Measurements from ENCODE around the gene LPIN1. TPM values are rescaled to one million over a fixed set of nuclear protein-coding genes. Genes with fewer than 3 reads are reported as not detected.

LPIN1 gene
- total RNA-seq, 2 donors from 2014 or later, result 63.0 to 112 TPM

- ATAC-seq, result no peak
These were observed 21.3 kb downstream of the LPIN1 start for GRCh38 chr2:11767779-11768178.

DNA sequence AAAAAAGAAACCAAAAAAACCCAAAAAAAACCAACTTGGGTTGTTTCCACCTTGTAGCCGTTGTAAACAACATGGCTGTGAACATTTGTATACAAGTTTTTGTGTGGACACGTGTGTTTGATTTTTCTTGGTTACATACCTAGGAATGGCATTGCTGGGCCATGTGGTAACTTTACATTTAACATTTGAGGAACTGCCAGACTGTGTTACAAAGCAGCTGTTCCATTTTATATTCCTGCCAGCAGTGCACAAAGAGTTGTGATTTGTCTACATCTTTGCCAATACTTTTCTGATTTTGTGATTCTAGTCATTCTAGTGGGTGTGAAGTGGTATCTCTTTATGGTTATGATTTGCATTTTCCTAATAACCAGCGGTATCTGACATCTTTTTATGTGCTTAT lies 22.5 kb downstream of the LPIN1 start:
- Mint-ChIP-seq H3K9me3 (no peaks in the 10 kb centered on the region), H3K36me3 (peaks cover 28% of the 10 kb centered on the region), H3K4me3 (no peak overlapping the region), H3K27me3 (no peaks in the 10 kb centered on the region), H3K4me1 (ENCODE audit: low read depth in 2 of 2) (peaks cover 21 to 36% of the 10 kb centered on the region in 2 donors), H3K27ac (peak overlapping the region in 1 of 2 donors; percentile 41)
- ATAC-seq (no peak), DNase-seq (ENCODE audit: low spot score) (no peak)

More at GRCh38 chr2:11767779-11768178, 21.3 kb downstream of the LPIN1 start:
- peak overlapping the region in 1 of 2 donors; percentile 32 for H3K27ac Mint-ChIP-seq
- no peaks in the 10 kb centered on the region for H3K9me3 Mint-ChIP-seq
- H3K36me3 Mint-ChIP-seq, result peaks cover 28% of the 10 kb centered on the region
- peaks cover 29 to 39% of the 10 kb centered on the region in 2 donors for H3K4me1 Mint-ChIP-seq (ENCODE audit: low read depth in 2 of 2)
- H3K27me3 Mint-ChIP-seq, result no peaks in the 10 kb centered on the region
- no peak for DNase-seq (ENCODE audit: low spot score)
- H3K4me3 Mint-ChIP-seq, result no peak overlapping the region

DNA sequence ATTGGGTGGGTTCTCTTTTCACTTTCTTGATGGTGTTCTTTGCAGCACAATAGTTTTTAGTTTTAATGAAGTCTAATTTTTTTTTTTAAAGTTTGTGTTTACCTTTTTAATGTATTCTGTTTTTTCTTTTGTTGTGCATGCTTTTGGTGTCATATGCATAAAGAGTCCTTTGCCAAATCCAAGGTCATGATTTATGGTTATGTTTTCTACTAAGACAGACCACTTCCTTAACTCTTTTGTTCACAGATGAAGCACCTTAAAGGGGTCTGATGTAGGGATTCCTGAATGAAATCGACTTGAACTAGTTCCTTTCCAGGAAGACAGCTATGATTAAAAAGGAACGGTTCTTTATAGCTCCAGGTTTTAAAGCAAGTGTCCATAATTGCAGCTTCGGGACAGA lies 23.1 kb downstream of the LPIN1 start:
- H3K36me3 Mint-ChIP-seq, result peaks cover 34% of the 10 kb centered on the region
- DNase-seq (ENCODE audit: low spot score) (no peak), ATAC-seq (no peak)
- peaks cover 26 to 37% of the 10 kb centered on the region in 2 donors for H3K4me1 Mint-ChIP-seq (ENCODE audit: low read depth in 2 of 2)
- H3K4me3 Mint-ChIP-seq, result no peak overlapping the region
- H3K27ac Mint-ChIP-seq, result peak overlapping the region in 1 of 2 donors; percentile 41
- no peaks in the 10 kb centered on the region for H3K27me3 Mint-ChIP-seq
- H3K9me3 Mint-ChIP-seq, result no peaks in the 10 kb centered on the region

- ATAC-seq (no peak), DNase-seq (ENCODE audit: low spot score) (no peak)
- Mint-ChIP-seq H3K36me3 (peaks cover 35% of the 10 kb centered on the region), H3K27me3 (no peaks in the 10 kb centered on the region), H3K27ac (peak overlapping the region; percentile 4 to 52), H3K9me3 (no peaks in the 10 kb centered on the region), H3K4me1 (ENCODE audit: low read depth in 2 of 2) (peaks cover 35 to 37% of the 10 kb centered on the region in 2 donors), H3K4me3 (no peak overlapping the region)
These were observed 24.2 kb downstream of the LPIN1 start for GRCh38 chr2:11770531-11771188.

DNA sequence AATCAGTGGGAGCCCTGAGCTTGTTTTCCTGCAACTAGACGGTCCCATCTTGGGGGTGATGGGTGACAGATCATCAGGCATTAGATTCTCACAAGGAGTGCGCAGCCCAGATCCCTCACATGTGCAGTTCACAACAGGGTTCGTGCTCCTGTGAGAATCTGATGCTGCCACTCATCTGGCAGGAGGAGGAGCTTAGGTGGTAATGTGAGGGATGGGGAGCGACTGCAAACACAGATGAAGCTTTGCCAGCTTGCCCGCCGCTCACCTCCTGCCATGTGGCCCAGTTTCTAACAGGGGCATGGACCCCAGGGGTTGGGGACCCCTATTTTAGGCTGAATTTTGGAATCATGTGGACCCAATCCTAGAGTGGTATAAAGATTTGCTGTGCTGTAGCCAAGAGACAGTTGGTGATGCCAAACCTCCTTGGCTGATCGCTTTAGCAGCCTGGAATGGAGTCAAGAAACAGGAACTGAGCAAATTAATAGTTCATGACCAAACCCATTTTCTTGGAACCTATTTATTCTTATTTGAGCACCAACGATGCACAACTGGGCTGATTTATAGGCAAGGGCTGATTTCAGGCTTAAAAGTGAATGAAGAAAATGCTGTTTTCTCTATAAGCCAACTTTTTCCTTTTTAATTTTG lies 25.7 kb downstream of the LPIN1 start:
- no peak overlapping the region for H3K4me3 Mint-ChIP-seq
- no peaks in the 10 kb centered on the region for H3K9me3 Mint-ChIP-seq
- no peak for DNase-seq (ENCODE audit: low spot score)
- peak overlapping the region in 1 of 2 donors; percentile 94 for H3K27ac Mint-ChIP-seq
- no peak for ATAC-seq
- peaks cover 24% of the 10 kb centered on the region for H3K36me3 Mint-ChIP-seq
- H3K4me1 Mint-ChIP-seq (ENCODE audit: low read depth in 2 of 2), result peaks cover 33 to 36% of the 10 kb centered on the region in 2 donors
- H3K27me3 Mint-ChIP-seq, result no peaks in the 10 kb centered on the region

DNA sequence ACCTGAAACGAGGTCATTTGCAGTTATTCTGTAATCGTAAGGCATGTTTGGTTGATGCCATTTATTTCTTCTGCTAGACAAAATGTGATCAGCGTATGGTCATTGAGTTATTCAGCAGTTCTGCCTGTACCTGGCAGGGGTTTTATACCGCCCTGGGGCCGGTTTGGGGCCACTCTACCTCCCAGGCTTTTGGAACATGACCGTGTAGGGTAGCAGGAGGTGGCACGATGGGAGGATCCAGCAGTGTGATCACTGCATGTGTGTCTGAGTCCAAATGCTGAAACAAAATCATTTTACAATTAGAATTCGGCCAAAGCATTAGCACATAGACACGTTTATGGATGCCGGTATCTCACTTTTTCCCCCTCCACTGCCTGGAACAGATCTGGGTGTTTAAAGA lies 26.7 kb downstream of the LPIN1 start:
- H3K4me3 Mint-ChIP-seq, result no peak overlapping the region
- H3K27ac Mint-ChIP-seq, result peak overlapping the region; percentile 81 to 94
- H3K4me1 Mint-ChIP-seq (ENCODE audit: low read depth in 2 of 2), result peaks cover 39 to 40% of the 10 kb centered on the region in 2 donors

GRCh38 chr2:11773747-11774525 lies 27.5 kb downstream of the LPIN1 start:
- ATAC-seq (no peak), DNase-seq (ENCODE audit: low spot score) (no peak)
- Mint-ChIP-seq H3K27ac (peak overlapping the region; percentile 81 to 94), H3K4me3 (peak overlapping the region; percentile 23), H3K4me1 (ENCODE audit: low read depth in 2 of 2) (peaks cover 43 to 47% of the 10 kb centered on the region in 2 donors), H3K27me3 (no peaks in the 10 kb centered on the region), H3K36me3 (peaks cover 12% of the 10 kb centered on the region), H3K9me3 (no peaks in the 10 kb centered on the region)

More for the DNA sequence above, 26.7 kb downstream of the LPIN1 start:
- Mint-ChIP-seq H3K36me3 (peaks cover 17% of the 10 kb centered on the region), H3K9me3 (no peaks in the 10 kb centered on the region), H3K27me3 (no peaks in the 10 kb centered on the region)
- DNase-seq (ENCODE audit: low spot score) (no peak), ATAC-seq (no peak)

DNA sequence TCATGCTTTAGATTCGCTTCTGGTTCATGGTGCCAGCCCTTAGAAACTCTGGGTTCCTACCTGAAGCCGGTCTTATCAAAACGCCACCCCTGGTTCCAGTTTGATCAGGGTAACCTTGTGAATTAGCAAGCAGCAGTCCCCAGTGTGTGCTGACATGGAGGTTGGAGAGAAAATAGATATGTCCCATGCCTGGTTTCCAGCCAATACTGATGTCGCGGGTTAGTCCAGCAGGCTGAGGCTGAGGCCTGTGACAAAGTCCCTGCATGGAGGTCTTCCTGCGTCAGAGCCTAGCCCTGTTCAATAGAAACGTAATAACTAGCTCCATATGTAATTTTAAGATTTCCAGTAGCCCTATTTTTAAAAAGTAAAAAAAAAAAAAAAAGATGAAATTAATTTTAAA lies 28.2 kb downstream of the LPIN1 start:
- Mint-ChIP-seq H3K4me1 (ENCODE audit: low read depth in 2 of 2) (peaks cover 49 to 53% of the 10 kb centered on the region in 2 donors), H3K4me3 (peak overlapping the region; percentile 23), H3K9me3 (no peaks in the 10 kb centered on the region), H3K36me3 (peaks cover 8% of the 10 kb centered on the region), H3K27ac (peak overlapping the region; percentile 81 to 94), H3K27me3 (no peaks in the 10 kb centered on the region)
- ATAC-seq (no peak), DNase-seq (ENCODE audit: low spot score) (no peak)

DNA sequence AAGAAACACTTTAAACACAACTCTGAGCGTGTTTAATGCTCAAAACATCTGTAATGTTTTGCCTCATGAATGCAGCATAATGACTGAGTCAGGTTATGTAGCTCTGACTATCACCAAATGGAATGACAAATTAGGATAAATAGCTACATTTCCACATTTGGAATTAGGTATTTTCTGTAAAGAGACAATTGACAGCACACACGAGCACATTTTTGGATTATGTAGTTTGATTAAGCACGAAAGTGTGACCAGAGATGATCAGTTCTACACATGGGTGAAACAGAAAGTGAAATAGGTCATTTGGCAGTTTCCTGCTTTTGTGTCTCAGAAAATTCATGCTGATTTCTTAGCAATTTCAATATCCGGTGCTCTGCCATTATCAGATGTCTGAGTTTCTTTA lies 29.0 kb downstream of the LPIN1 start:
- H3K4me1 Mint-ChIP-seq (ENCODE audit: low read depth in 2 of 2), result peaks cover 49 to 52% of the 10 kb centered on the region in 2 donors
- H3K36me3 Mint-ChIP-seq, result peaks cover 12% of the 10 kb centered on the region
- H3K9me3 Mint-ChIP-seq, result no peaks in the 10 kb centered on the region
- peak overlapping the region; percentile 81 to 94 for H3K27ac Mint-ChIP-seq
- no peak for DNase-seq (ENCODE audit: low spot score)
- no peaks in the 10 kb centered on the region for H3K27me3 Mint-ChIP-seq
- peak overlapping the region; percentile 60 for H3K4me3 Mint-ChIP-seq
- ATAC-seq, result peak; percentile 76 to 77

DNA sequence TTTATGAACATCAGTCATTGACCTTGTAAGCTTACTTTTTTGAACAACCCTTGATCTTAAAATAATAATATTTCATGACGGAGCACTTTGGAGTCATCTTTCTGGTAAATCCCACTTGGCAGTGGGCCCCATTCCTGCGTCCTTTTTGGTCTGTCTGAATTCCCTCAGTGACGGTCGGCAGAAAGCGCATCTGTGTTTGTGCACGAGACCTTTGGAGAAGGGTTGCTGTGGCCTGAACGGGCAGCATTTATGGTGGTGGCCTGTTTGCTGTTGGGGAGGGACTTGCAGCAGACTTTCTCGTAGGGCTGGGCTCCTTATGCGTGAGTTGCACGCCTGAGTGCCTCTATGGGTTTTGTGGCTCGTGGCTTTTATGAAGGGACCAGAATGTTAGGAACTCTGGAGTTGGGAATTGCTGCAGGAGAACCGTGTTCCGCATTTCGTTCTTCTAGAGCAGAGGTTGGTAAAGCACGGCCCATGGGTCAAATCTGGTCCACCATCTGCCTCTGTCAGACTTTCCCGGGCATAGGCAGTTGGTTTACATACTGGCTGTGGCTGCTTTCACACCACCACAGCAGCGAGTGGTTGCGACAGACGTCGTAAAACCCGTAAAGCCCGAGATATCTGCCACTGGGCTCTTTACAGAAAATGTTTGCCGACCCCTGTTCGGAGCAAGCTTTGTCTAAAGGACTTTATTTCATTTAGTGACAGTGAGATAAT lies 30.8 kb downstream of the LPIN1 start:
- DNase-seq (ENCODE audit: low spot score) (peak; percentile 80), ATAC-seq (peak; percentile 59 to 81)
- peak overlapping the region; percentile 63 to 94 for H3K27ac Mint-ChIP-seq
- H3K36me3 Mint-ChIP-seq, result peaks cover 29% of the 10 kb centered on the region
- H3K4me1 Mint-ChIP-seq (ENCODE audit: low read depth in 2 of 2), result peaks cover 45 to 49% of the 10 kb centered on the region in 2 donors
- no peaks in the 10 kb centered on the region for H3K9me3 Mint-ChIP-seq
- no peaks in the 10 kb centered on the region for H3K27me3 Mint-ChIP-seq
- H3K4me3 Mint-ChIP-seq, result peak overlapping the region; percentile 76

GRCh38 chr2:11777886-11778415 lies 31.5 kb downstream of the LPIN1 start:
- H3K36me3 Mint-ChIP-seq, result peaks cover 36% of the 10 kb centered on the region
- DNase-seq (ENCODE audit: low spot score), result no peak
- H3K9me3 Mint-ChIP-seq, result no peaks in the 10 kb centered on the region
- peak overlapping the region; percentile 76 for H3K4me3 Mint-ChIP-seq
- peak overlapping the region; percentile 63 to 94 for H3K27ac Mint-ChIP-seq
- H3K27me3 Mint-ChIP-seq, result no peaks in the 10 kb centered on the region
- peaks cover 45 to 49% of the 10 kb centered on the region in 2 donors for H3K4me1 Mint-ChIP-seq (ENCODE audit: low read depth in 2 of 2)
- ATAC-seq, result no peak

DNA sequence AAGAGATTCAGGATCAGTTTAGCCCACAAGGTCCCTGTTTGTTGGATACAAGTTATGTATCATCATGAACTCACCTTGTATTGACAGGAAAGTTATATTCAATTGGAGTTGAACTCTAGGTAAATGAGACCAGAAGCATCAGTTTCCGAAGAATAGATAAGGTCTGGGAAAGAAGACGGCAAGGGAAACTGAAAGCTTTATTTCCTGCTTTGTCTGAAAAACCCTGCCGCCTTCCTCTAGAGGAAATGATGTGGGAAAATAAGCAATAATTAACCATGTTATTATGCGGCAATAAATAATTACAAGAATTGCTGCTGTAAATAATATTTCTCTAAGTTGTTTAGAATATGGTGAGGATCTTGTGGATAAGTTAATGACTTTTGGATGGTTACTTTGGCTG lies 32.0 kb downstream of the LPIN1 start:
- H3K36me3 Mint-ChIP-seq, result peaks cover 39% of the 10 kb centered on the region
- H3K4me1 Mint-ChIP-seq (ENCODE audit: low read depth in 2 of 2), result peaks cover 45 to 49% of the 10 kb centered on the region in 2 donors
- ATAC-seq (no peak), DNase-seq (ENCODE audit: low spot score) (no peak)
- no peaks in the 10 kb centered on the region for H3K27me3 Mint-ChIP-seq
- peak overlapping the region; percentile 76 for H3K4me3 Mint-ChIP-seq
- no peaks in the 10 kb centered on the region for H3K9me3 Mint-ChIP-seq
- peak overlapping the region; percentile 63 to 94 for H3K27ac Mint-ChIP-seq

Measured in natural killer cell treated with Interleukin-12 subunit alpha and Interleukin-12 subunit beta and Interleukin-15 and Interleukin-18, amount 100 ng/mL, for 72 hours (primary cell).